Neural cell (in vitro differentiated cells): ENCODE data around the gene YBX1. TPM values are rescaled to one million over a fixed set of nuclear protein-coding genes. Genes with fewer than 3 reads are reported as not detected.

Source experiments
- H2AFZ ChIP-seq: fragments of 200-600, 300-800 bp; sonication (generic), shearing (Covaris generic); 2 replicates; pipeline ENCODE4 v1.6.0; 2014; ENCODE audit warnings: low read depth, mild to moderate bottlenecking, antibody characterized with exemption, low read length, moderate library complexity
- H3F3A ChIP-seq: fragments of 200-600 bp; shearing (Covaris generic); 2 replicates; pipeline ENCODE4 v1.6.1; 2016; ENCODE audit warnings: mild to moderate bottlenecking, moderate library complexity, mixed read lengths, antibody characterized with exemption, low read length; ENCODE audit not compliant: insufficient read depth, poor library complexity, severe bottlenecking
- H3K27ac ChIP-seq: fragments of 200-600, 300-800 bp; sonication (generic), shearing (Covaris generic); 2 replicates; pipeline ENCODE4 v1.5.1; 2014; ENCODE audit warnings: mild to moderate bottlenecking, low read length, moderate library complexity
- H3K27me3 ChIP-seq: fragments of 300-800, 200-600 bp; sonication (generic), shearing (Covaris generic); 2 replicates; pipeline ENCODE4 v1.6.0; 2014; ENCODE audit warnings: mild to moderate bottlenecking, low read depth, low read length, moderate library complexity; ENCODE audit not compliant: insufficient read depth
- H3K36me3 ChIP-seq: fragments of 300-800, 200-600 bp; sonication (generic), shearing (Covaris generic); 2 replicates; pipeline ENCODE4 v1.5.1; 2014; ENCODE audit warnings: mild to moderate bottlenecking, antibody characterized with exemption, low read length, moderate library complexity; ENCODE audit not compliant: insufficient read depth
- H3K4me2 ChIP-seq: fragments of 300-800, 200-600 bp; sonication (generic), shearing (Covaris generic); 2 replicates; pipeline ENCODE4 v1.6.0; 2014; ENCODE audit warnings: mild to moderate bottlenecking, low read length
- H3K4me3 ChIP-seq: fragments of 300-800, 200-600 bp; sonication (generic), shearing (Covaris generic); 2 replicates; pipeline ENCODE4 v1.5.1; 2014; ENCODE audit warnings: mild to moderate bottlenecking, low read length, moderate library complexity
- H3K79me2 ChIP-seq: fragments of 200-600 bp; shearing (Covaris generic); replicated peaks from 2 replicates; pipeline ENCODE4 v1.6.0; 2014; ENCODE audit warnings: mild to moderate bottlenecking, low read length, moderate library complexity; ENCODE audit not compliant: insufficient read depth
- H3K9ac ChIP-seq: fragments of 300-800, 200-600 bp; sonication (generic), shearing (Covaris generic); 2 replicates; pipeline ENCODE4 v1.6.1; 2016; ENCODE audit warnings: mild to moderate bottlenecking, low read length, mixed read lengths
- H3K9me2 ChIP-seq: fragments of 200-600 bp; shearing (Covaris generic); 2 replicates; pipeline ENCODE4 v1.6.1; 2016; ENCODE audit warnings: mild to moderate bottlenecking, low read length, mixed read lengths; ENCODE audit not compliant: insufficient read depth
- H3K9me3 ChIP-seq: fragments of 200-600, 300-800 bp; sonication (generic), shearing (Covaris generic); 2 replicates; pipeline ENCODE4 v1.6.1; 2016; ENCODE audit warnings: mild to moderate bottlenecking, mixed run types, low read length, moderate library complexity, mixed read lengths
- H4K20me1 ChIP-seq: fragments of 200-600 bp; shearing (Covaris generic); 2 replicates; pipeline ENCODE4 v1.6.1; 2016; ENCODE audit warnings: mild to moderate bottlenecking, mixed run types; ENCODE audit not compliant: insufficient read depth
- CTCF ChIP-seq: fragments of 450-650 bp; IDR thresholded peaks from 2 replicates; pipeline ENCODE4 v1.5.1; 2014; ENCODE audit warnings: antibody characterized with exemption, mild to moderate bottlenecking, moderate library complexity; ENCODE audit not compliant: poor library complexity, severe bottlenecking
- EP300 ChIP-seq: fragments of 450-650 bp; conservative IDR thresholded peaks from 2 replicates; pipeline ENCODE4 v1.6.1; 2014; ENCODE audit warnings: antibody characterized with exemption, mild to moderate bottlenecking, moderate library complexity; ENCODE audit not compliant: poor library complexity, severe bottlenecking
- EZH2 ChIP-seq: fragments of 200-600, 300-800 bp; shearing (Covaris generic), sonication (generic); IDR thresholded peaks from 2 replicates; pipeline ENCODE4 v1.6.1; 2014; ENCODE audit warnings: antibody characterized with exemption, low read length, borderline replicate concordance, mild to moderate bottlenecking; ENCODE audit not compliant: insufficient read depth, poor library complexity, severe bottlenecking
- MXI1 ChIP-seq: fragments of 450-650 bp; conservative IDR thresholded peaks from 2 replicates; pipeline ENCODE4 v1.6.1; 2014; ENCODE audit warnings: antibody characterized with exemption, mild to moderate bottlenecking; ENCODE audit not compliant: poor library complexity, severe bottlenecking
- POLR2AphosphoS5 ChIP-seq: IDR thresholded peaks from 2 replicates; pipeline ENCODE4 v1.6.1; 2012
- RAD21 ChIP-seq: fragments of 450-650 bp; conservative IDR thresholded peaks from 2 replicates; pipeline ENCODE4 v1.6.1; 2014; ENCODE audit warnings: antibody characterized with exemption, mild to moderate bottlenecking, moderate library complexity
- REST ChIP-seq: IDR thresholded peaks from 2 replicates; pipeline ENCODE4 v1.6.1; 2012; ENCODE audit warnings: borderline replicate concordance
- SMC3 ChIP-seq: fragments of 450-650 bp; conservative IDR thresholded peaks from 2 replicates; pipeline ENCODE4 v1.6.1; 2014; ENCODE audit warnings: antibody characterized with exemption, mild to moderate bottlenecking, moderate library complexity; ENCODE audit not compliant: poor library complexity
- TAF1 ChIP-seq: IDR thresholded peaks from 2 replicates; pipeline ENCODE4 v1.6.1; 2012; ENCODE audit warnings: low read depth
- polyA plus RNA-seq: library from polyadenylated mRNA; depleted of rRNA; stranded (reverse); fragments of >200 nt; gene quantifications from 2 replicates; pipeline ENCODE4 v1.2.3, GENCODE V29; 2014

Gene YBX1
- polyA plus RNA-seq, 1 donor from 2014 or later: 706 TPM

- Histone ChIP-seq H2AFZ (no peak overlapping the region), H4K20me1 (no peaks in the 10 kb centered on the region), H3K27me3 (no peaks in the 10 kb centered on the region), H3K4me3 (no peak overlapping the region), H3K27ac (no peak overlapping the region), H3K9me2 (no peaks in the 10 kb centered on the region), H3K36me3 (peaks cover 20% of the 10 kb centered on the region), H3K9ac (no peak overlapping the region), H3K79me2 (no peaks in the 10 kb centered on the region), H3K9me3 (peaks cover 7% of the 10 kb centered on the region), H3K4me2 (no peak overlapping the region), H3F3A (no peaks in the 10 kb centered on the region)
- TF ChIP-seq EZH2 (no peak), EP300 (no peak), POLR2AphosphoS5 (no peak), CTCF (no peak), SMC3 (no peak), RAD21 (no peak), MXI1 (no peak), TAF1 (no peak), REST (no peak)
These were observed 36.2 kb upstream of the YBX1 start for GRCh38 chr1:42646056-42646455.

- TF ChIP-seq EZH2 (no peak), REST (no peak), TAF1 (no peak), SMC3 (no peak), MXI1 (no peak), EP300 (no peak), POLR2AphosphoS5 (no peak), CTCF (no peak)
- Histone ChIP-seq H3K4me3 (peak overlapping the region; percentile 85), H3K4me2 (peak overlapping the region; percentile 76), H3K9me3 (no peaks in the 10 kb centered on the region), H3K79me2 (peaks cover 8% of the 10 kb centered on the region), H3F3A (no peaks in the 10 kb centered on the region), H4K20me1 (no peaks in the 10 kb centered on the region), H3K27me3 (no peaks in the 10 kb centered on the region), H3K9ac (peak overlapping the region; percentile 63), H3K36me3 (no peaks in the 10 kb centered on the region), H2AFZ (peak overlapping the region; percentile 40), H3K27ac (peak overlapping the region; percentile 61), H3K9me2 (no peaks in the 10 kb centered on the region)
These were observed 25.0 kb upstream of the YBX1 start for GRCh38 chr1:42657201-42657600.
